ENCODE measurements around the gene HSPH1. TPM values are rescaled to one million over a fixed set of nuclear protein-coding genes. Genes with fewer than 3 reads are reported as not detected.

HSPH1 gene
- total RNA-seq, 1 experiment from 2014 or later: 116 TPM

DNA sequence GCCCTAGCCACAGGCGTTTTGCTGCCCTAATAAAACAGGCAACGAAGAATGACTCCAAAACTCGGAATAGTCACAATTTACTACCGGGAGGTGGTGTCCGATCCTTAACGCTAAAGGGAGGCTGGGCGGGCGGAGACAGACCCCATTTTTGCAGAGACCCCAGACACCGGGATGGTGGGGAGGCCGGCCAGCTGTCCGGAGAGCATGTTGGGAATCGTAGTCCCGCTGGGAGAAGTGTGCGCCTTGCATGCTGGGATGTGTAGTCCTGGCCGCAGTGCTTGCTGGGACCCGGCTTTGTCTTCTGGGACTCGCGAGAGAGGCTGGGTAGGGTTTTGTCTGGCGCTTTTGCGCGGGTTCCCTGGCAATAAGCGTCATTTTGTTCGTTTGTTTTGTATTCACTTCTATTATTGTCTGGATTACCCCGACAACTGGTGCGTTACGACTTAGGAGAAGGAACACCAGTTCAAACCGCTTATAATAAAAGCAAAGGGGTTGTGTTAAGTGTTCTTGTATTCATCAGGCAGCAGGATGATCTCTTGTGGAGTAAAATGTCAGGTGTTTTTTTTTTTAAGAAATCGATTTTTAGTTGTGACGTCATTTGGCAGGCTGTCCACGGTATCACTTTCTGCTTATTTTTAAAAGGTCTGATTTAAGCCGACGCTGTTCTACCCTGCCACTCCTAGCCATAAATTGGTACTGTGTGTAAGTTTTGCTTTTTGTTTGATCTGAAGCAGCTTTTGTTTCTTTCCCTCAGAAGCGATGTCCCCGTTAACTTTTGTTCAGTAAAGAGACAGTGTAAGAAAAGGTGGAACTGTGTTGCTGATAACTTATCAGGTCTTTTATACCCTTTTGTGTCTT lies 676 bp upstream of the HSPH1 start:
- CTCF ChIA-PET: no interaction called here
- H3K4me2 ChIP-seq (ENCODE audit: low read length): peak overlapping the region; percentile 77
- peaks cover 17% of the 10 kb centered on the region; the same call in 1 of the 2 replicates for H4K20me1 ChIP-seq (ENCODE audit: insufficient read depth)
- TSS peak; percentile 97 for BruUV-seq (replicated peaks)
- H3K4me3 ChIP-seq (replicated peaks in 1 of 2; ENCODE audit: low read depth in 1 of 2, low read length in 2 of 2): peak overlapping the region; percentile 87 to 88
- ATAC-seq (peak; percentile 92), DNase-seq (ENCODE audit: low read depth, low spot score) (peak; percentile 96)
- peaks cover 13 to 30% of the 10 kb centered on the region in 2 experiments for H3K4me1 ChIP-seq (ENCODE audit: control insufficient read depth in 1 of 2, insufficient read depth in 2 of 2, low read length in 2 of 2)
- H3K9me3 ChIP-seq (ENCODE audit: control insufficient read depth in 1 of 2, insufficient read depth in 1 of 2, low read depth in 1 of 2, low read length in 2 of 2): no peaks in the 10 kb centered on the region
- intact Hi-C loops (cut with micrococcal nuclease): loop anchor here (5.0 kb wide), 1 partner anchor 115 kb away; no protein-coding TSS in a partner anchor
- H3K27me3 ChIP-seq (ENCODE audit: insufficient read depth, low read length): no peaks in the 10 kb centered on the region
- peaks cover 8 to 18% of the 10 kb centered on the region in 2 experiments; a peak in 2 of 4 replicates for H3K36me3 ChIP-seq (ENCODE audit: control insufficient read depth in 1 of 2, insufficient read depth in 2 of 2, low read length in 2 of 2)
- peak overlapping the region; percentile 79 for H2AFZ ChIP-seq (ENCODE audit: low read depth, low read length, poor library complexity, severe bottlenecking)
- H3K79me2 ChIP-seq (ENCODE audit: insufficient read depth, low read length): peaks cover 44% of the 10 kb centered on the region
- no peaks in the 10 kb centered on the region for H3K9me2 ChIP-seq (ENCODE audit: insufficient read depth)
- TF ChIP-seq EGR1 (IDR thresholded peaks at IDR 0.05; ENCODE audit: low read depth) (peak; percentile 72), POLR2A (IDR thresholded peaks at IDR 0.05; ENCODE audit: borderline replicate concordance, extremely low read depth, insufficient read depth, insufficient read length) (peak; percentile 72), YY1 (IDR thresholded peaks at IDR 0.05; ENCODE audit: extremely low read depth, insufficient replicate concordance, low read depth, low read length) (peak; percentile 56), POLR2AphosphoS5 (IDR thresholded peaks at IDR 0.05; ENCODE audit: low read depth, low read length) (peak; percentile 41; the same call in 1 of the 2 replicates), RAD21 (IDR thresholded peaks at IDR 0.05; ENCODE audit: low read depth) (no peak), ZFX (IDR thresholded peaks at IDR 0.05) (no peak), SIN3A (IDR thresholded peaks at IDR 0.05; ENCODE audit: low read depth) (peak; percentile 46; the same call in 1 of the 2 replicates), JUND (IDR thresholded peaks at IDR 0.05) (no peak), EZH2 (IDR thresholded peaks at IDR 0.05) (no peak), SP1 (IDR thresholded peaks at IDR 0.05; ENCODE audit: low read depth) (peak; percentile 62; the same call in 1 of the 2 replicates), TCF7L2 (IDR thresholded peaks at IDR 0.05; ENCODE audit: borderline replicate concordance, extremely low read depth, insufficient read depth, insufficient read length) (peak; percentile 60), ELF1 (IDR thresholded peaks at IDR 0.05; ENCODE audit: borderline replicate concordance, low read depth) (peak; percentile 45)
- TF ChIP-seq, protein P1, sequence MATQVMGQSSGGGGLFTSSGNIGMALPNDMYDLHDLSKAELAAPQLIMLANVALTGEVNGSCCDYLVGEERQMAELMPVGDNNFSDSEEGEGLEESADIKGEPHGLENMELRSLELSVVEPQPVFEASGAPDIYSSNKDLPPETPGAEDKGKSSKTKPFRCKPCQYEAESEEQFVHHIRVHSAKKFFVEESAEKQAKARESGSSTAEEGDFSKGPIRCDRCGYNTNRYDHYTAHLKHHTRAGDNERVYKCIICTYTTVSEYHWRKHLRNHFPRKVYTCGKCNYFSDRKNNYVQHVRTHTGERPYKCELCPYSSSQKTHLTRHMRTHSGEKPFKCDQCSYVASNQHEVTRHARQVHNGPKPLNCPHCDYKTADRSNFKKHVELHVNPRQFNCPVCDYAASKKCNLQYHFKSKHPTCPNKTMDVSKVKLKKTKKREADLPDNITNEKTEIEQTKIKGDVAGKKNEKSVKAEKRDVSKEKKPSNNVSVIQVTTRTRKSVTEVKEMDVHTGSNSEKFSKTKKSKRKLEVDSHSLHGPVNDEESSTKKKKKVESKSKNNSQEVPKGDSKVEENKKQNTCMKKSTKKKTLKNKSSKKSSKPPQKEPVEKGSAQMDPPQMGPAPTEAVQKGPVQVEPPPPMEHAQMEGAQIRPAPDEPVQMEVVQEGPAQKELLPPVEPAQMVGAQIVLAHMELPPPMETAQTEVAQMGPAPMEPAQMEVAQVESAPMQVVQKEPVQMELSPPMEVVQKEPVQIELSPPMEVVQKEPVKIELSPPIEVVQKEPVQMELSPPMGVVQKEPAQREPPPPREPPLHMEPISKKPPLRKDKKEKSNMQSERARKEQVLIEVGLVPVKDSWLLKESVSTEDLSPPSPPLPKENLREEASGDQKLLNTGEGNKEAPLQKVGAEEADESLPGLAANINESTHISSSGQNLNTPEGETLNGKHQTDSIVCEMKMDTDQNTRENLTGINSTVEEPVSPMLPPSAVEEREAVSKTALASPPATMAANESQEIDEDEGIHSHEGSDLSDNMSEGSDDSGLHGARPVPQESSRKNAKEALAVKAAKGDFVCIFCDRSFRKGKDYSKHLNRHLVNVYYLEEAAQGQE (IDR thresholded peaks at IDR 0.05; ENCODE audit: low read depth): no peak
- TF ChIP-seq, protein P2, sequence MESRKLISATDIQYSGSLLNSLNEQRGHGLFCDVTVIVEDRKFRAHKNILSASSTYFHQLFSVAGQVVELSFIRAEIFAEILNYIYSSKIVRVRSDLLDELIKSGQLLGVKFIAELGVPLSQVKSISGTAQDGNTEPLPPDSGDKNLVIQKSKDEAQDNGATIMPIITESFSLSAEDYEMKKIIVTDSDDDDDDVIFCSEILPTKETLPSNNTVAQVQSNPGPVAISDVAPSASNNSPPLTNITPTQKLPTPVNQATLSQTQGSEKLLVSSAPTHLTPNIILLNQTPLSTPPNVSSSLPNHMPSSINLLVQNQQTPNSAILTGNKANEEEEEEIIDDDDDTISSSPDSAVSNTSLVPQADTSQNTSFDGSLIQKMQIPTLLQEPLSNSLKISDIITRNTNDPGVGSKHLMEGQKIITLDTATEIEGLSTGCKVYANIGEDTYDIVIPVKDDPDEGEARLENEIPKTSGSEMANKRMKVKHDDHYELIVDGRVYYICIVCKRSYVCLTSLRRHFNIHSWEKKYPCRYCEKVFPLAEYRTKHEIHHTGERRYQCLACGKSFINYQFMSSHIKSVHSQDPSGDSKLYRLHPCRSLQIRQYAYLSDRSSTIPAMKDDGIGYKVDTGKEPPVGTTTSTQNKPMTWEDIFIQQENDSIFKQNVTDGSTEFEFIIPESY (IDR thresholded peaks at IDR 0.05; ENCODE audit: extremely low read depth, insufficient replicate concordance, low read length): peak; percentile 94
- TF ChIP-seq, protein P3, sequence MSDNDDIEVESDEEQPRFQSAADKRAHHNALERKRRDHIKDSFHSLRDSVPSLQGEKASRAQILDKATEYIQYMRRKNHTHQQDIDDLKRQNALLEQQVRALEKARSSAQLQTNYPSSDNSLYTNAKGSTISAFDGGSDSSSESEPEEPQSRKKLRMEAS (IDR thresholded peaks at IDR 0.05): peak; percentile 36; the same call in 1 of the 2 replicates
- POLR2A ChIA-PET: no interaction called here
- peak overlapping the region; percentile 97 for H3K27ac ChIP-seq (ENCODE audit: low read depth, low read length)
- RAD21 ChIA-PET (ENCODE audit: low non-redundant PET in 1 of 2, low total read pairs in 2 of 2, uncharacterized antibody in 2 of 2, unreplicated experiment in 2 of 2): no interaction called here
- H3K9ac ChIP-seq (ENCODE audit: low read length): peak overlapping the region; percentile 58
